ENCODE measurements around the gene PIBF1.

DNA sequence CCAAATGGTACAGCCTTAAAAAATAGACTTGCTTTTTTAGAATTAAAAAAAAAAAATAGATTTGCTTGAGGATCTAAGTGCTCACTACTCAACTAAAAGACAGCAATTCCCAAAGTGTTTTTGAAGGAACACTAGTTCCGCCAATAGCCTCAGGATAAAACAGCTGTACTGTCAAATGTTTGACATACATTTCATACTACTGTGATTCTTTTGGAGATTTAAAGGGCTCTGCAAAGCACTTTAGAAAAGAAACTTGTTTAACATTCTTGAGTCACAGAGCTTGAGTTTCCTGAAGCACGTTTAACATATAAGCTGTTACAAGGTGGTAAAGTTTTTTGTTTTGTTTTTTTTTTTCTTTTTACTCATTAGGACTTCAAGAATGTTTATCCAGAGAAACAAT is 253.7 kb downstream of the PIBF1 start:
- no peak for TF ChIP-seq HDAC2 (IDR thresholded peaks at IDR 0.05)
- TF ChIP-seq, protein P1, sequence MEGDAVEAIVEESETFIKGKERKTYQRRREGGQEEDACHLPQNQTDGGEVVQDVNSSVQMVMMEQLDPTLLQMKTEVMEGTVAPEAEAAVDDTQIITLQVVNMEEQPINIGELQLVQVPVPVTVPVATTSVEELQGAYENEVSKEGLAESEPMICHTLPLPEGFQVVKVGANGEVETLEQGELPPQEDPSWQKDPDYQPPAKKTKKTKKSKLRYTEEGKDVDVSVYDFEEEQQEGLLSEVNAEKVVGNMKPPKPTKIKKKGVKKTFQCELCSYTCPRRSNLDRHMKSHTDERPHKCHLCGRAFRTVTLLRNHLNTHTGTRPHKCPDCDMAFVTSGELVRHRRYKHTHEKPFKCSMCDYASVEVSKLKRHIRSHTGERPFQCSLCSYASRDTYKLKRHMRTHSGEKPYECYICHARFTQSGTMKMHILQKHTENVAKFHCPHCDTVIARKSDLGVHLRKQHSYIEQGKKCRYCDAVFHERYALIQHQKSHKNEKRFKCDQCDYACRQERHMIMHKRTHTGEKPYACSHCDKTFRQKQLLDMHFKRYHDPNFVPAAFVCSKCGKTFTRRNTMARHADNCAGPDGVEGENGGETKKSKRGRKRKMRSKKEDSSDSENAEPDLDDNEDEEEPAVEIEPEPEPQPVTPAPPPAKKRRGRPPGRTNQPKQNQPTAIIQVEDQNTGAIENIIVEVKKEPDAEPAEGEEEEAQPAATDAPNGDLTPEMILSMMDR (IDR thresholded peaks at IDR 0.05 in 2 of 3, conservative IDR thresholded peaks at IDR 0.05 in 1 of 3; ENCODE audit: control insufficient read depth in 2 of 3, extremely low read depth in 1 of 3, insufficient read depth in 1 of 3, low read depth in 3 of 3, low read length in 3 of 3) = no peak
- TF ChIP-seq JUND (IDR thresholded peaks at IDR 0.05; ENCODE audit: low read depth, low read length) = no peak
- TF ChIP-seq CEBPB (IDR thresholded peaks at IDR 0.05; ENCODE audit: borderline replicate concordance in 1 of 2, low read depth in 2 of 2, low read length in 2 of 2) = no peak
- TF ChIP-seq, protein P2, sequence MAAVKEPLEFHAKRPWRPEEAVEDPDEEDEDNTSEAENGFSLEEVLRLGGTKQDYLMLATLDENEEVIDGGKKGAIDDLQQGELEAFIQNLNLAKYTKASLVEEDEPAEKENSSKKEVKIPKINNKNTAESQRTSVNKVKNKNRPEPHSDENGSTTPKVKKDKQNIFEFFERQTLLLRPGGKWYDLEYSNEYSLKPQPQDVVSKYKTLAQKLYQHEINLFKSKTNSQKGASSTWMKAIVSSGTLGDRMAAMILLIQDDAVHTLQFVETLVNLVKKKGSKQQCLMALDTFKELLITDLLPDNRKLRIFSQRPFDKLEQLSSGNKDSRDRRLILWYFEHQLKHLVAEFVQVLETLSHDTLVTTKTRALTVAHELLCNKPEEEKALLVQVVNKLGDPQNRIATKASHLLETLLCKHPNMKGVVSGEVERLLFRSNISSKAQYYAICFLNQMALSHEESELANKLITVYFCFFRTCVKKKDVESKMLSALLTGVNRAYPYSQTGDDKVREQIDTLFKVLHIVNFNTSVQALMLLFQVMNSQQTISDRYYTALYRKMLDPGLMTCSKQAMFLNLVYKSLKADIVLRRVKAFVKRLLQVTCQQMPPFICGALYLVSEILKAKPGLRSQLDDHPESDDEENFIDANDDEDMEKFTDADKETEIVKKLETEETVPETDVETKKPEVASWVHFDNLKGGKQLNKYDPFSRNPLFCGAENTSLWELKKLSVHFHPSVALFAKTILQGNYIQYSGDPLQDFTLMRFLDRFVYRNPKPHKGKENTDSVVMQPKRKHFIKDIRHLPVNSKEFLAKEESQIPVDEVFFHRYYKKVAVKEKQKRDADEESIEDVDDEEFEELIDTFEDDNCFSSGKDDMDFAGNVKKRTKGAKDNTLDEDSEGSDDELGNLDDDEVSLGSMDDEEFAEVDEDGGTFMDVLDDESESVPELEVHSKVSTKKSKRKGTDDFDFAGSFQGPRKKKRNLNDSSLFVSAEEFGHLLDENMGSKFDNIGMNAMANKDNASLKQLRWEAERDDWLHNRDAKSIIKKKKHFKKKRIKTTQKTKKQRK (IDR thresholded peaks at IDR 0.05; ENCODE audit: low read depth, low read length) = no peak

Data from GM12878 (cell line).